ENCODE measurements around the gene METTL2B. TPM values are rescaled to one million over a fixed set of nuclear protein-coding genes. Genes with fewer than 3 reads are reported as not detected.
"Not testable (repeated sequence)": the region's sequence is repeated elsewhere in the genome, so short reads cannot be mapped to it uniquely, and the experiment has no call there.

The METTL2B gene
- total and polyA plus RNA-seq, 4 donors, result 11.5 to 25.0 (median 15.8) TPM

GRCh38 chr7:128546319-128546851, 69.8 kb downstream of the METTL2B start:
- not testable (repeated sequence) for H3K4me3 ChIP-seq; DNase-seq; H3K9me3 ChIP-seq (ENCODE audit: control insufficient read depth in 4 of 4, insufficient read depth in 3 of 4, low read length in 3 of 4); H3K27me3 ChIP-seq (ENCODE audit: control insufficient read depth in 3 of 3, insufficient read depth in 3 of 3, low read length in 2 of 3); ATAC-seq (ENCODE audit: insufficient read depth, low FRiP score); H3K27ac ChIP-seq (ENCODE audit: low read depth in 1 of 2, low read length in 1 of 2); H3K9ac ChIP-seq (ENCODE audit: insufficient read depth in 1 of 2, low read length in 2 of 2); H3K4me1 ChIP-seq (ENCODE audit: control insufficient read depth in 5 of 5, insufficient read depth in 5 of 5, low read length in 5 of 5)
- H3K36me3 ChIP-seq (ENCODE audit: control insufficient read depth in 4 of 4, insufficient read depth in 4 of 4, low read length in 4 of 4), result peaks cover 0 to 10% (median 6%) of the 10 kb centered on the region in 4 donors
- WGBS, 2 donors, result 93 to 95% methylated on average over 9 of the region's 9 CpGs

- H3K4me3 ChIP-seq, result no peak overlapping the region
- peaks cover 0 to 8% (median 4%) of the 10 kb centered on the region in 4 donors for H3K36me3 ChIP-seq (ENCODE audit: control insufficient read depth in 4 of 4, insufficient read depth in 4 of 4, low read length in 4 of 4)
- no peaks in the 10 kb centered on the region for H3K27me3 ChIP-seq (ENCODE audit: control insufficient read depth in 3 of 3, insufficient read depth in 3 of 3, low read length in 2 of 3)
- TF ChIP-seq CTCF (IDR thresholded peaks at IDR 0.05; ENCODE audit: control extremely low read depth, extremely low read depth), result no peak
- DNase-seq (no peak), ATAC-seq (ENCODE audit: insufficient read depth, low FRiP score) (no peak)
- H3K4me1 ChIP-seq (ENCODE audit: control insufficient read depth in 5 of 5, insufficient read depth in 5 of 5, low read length in 5 of 5), result peaks cover 0 to 2% (median 0%) of the 10 kb centered on the region in 5 donors
- H3K9ac ChIP-seq (ENCODE audit: insufficient read depth in 1 of 2, low read length in 2 of 2), result no peak overlapping the region
- H3K9me3 ChIP-seq (ENCODE audit: control insufficient read depth in 4 of 4, insufficient read depth in 3 of 4, low read length in 3 of 4), result no peaks in the 10 kb centered on the region
- 84 to 90% methylated on average over 1 of the region's 1 CpG for WGBS, 2 donors
- no peak overlapping the region for H3K27ac ChIP-seq (ENCODE audit: low read depth in 1 of 2, low read length in 1 of 2)
Measured at GRCh38 chr7:128550920-128551319, 74.4 kb downstream of the METTL2B start.

GRCh38 chr7:128554394-128554793, 77.8 kb downstream of the METTL2B start:
- H3K27ac ChIP-seq (ENCODE audit: low read depth in 1 of 2, low read length in 1 of 2); DNase-seq; H3K36me3 ChIP-seq (ENCODE audit: control insufficient read depth in 4 of 4, insufficient read depth in 4 of 4, low read length in 4 of 4); H3K4me3 ChIP-seq; ATAC-seq (ENCODE audit: insufficient read depth, low FRiP score); H3K9me3 ChIP-seq (ENCODE audit: control insufficient read depth in 4 of 4, insufficient read depth in 3 of 4, low read length in 3 of 4); H3K27me3 ChIP-seq (ENCODE audit: control insufficient read depth in 3 of 3, insufficient read depth in 3 of 3, low read length in 2 of 3); H3K4me1 ChIP-seq (ENCODE audit: control insufficient read depth in 5 of 5, insufficient read depth in 5 of 5, low read length in 5 of 5); H3K9ac ChIP-seq (ENCODE audit: insufficient read depth in 1 of 2, low read length in 2 of 2): not testable (repeated sequence)
- 69 to 70% methylated on average over 1 of the region's 1 CpG for WGBS, 2 donors

Small RNA genes lying within 50 kb of the gene (small RNA-seq; reads per million reads assigned to genes)
- not detected for gene AC010655.1 (ENCODE audit: low replicate concordance)
- gene AC010655.2 (ENCODE audit: low replicate concordance), result not detected
- not detected for gene RF00017 (ENCODE audit: low replicate concordance)
- gene RNU7-54P (ENCODE audit: low replicate concordance), result not detected

Other genes with a start within 250 kb of the METTL2B start
- gene LEP, start 235.5 kb upstream of the METTL2B start, total RNA-seq, result 1 to 10 TPM in 1 of 2 donors, not detected in 1; 1.3 TPM
- gene LEP, start 235.5 kb upstream of the METTL2B start, polyA plus RNA-seq, result under 1 TPM in 1 of 2 donors, not detected in 1; 0.37 TPM
- 10 to 100 TPM; 32.6 to 44.7 TPM for gene RBM28, start 132.8 kb upstream of the METTL2B start, total RNA-seq
- 10 to 100 TPM; 18.8 to 21.8 TPM for gene RBM28, start 132.8 kb upstream of the METTL2B start, polyA plus RNA-seq
- gene PRRT4, start 115.1 kb upstream of the METTL2B start, total RNA-seq, result 1 to 10 TPM in 1 of 2 donors, under 1 TPM in 1; 0.82 to 1.3 TPM
- gene PRRT4, start 115.1 kb upstream of the METTL2B start, polyA plus RNA-seq, result under 1 TPM; 0.12 to 0.35 TPM
- gene IMPDH1, start 66.8 kb upstream of the METTL2B start, total RNA-seq, result 10 to 100 TPM; 25.9 to 86.6 TPM
- 100 to 1,000 TPM in 1 of 2 donors, 10 to 100 TPM in 1; 37.1 to 136 TPM for gene IMPDH1, start 66.8 kb upstream of the METTL2B start, polyA plus RNA-seq
- gene HILPDA, start 20.9 kb upstream of the METTL2B start, total RNA-seq, result 10 to 100 TPM; 12.5 to 61.9 TPM
- gene HILPDA, start 20.9 kb upstream of the METTL2B start, polyA plus RNA-seq, result 10 to 100 TPM in 1 of 2 donors, 1 to 10 TPM in 1; 6.6 to 13.9 TPM
- 1 to 10 TPM in 1 of 2 donors, under 1 TPM in 1; 0.48 to 1.6 TPM for gene GARIN1A, start 195.5 kb downstream of the METTL2B start, total RNA-seq
- under 1 TPM; 0.35 to 0.71 TPM for gene GARIN1A, start 195.5 kb downstream of the METTL2B start, polyA plus RNA-seq